ENCODE results near the gene MAP2.
"Not testable (repeated sequence)": the region's sequence is repeated elsewhere in the genome, so short reads cannot be mapped to it uniquely, and the experiment has no call there.

MAP2 gene

GRCh38 chr2:209592106-209592505, 168.3 kb downstream of the MAP2 start:
- Histone ChIP-seq H3K4me3 (ENCODE audit: low read depth, low read length) (no peak overlapping the region), H3K27me3 (replicated peaks) (no peaks in the 10 kb centered on the region), H3K36me3 (replicated peaks) (no peaks in the 10 kb centered on the region), H3K27ac (no peak overlapping the region)
- no peak for DNase-seq
- in situ Hi-C loops (cut with HindIII; ENCODE audit: low pct_ligation_motif_present, low sequenced_read_pairs): no loop called here
- no peak for TF ChIP-seq CTCF (IDR thresholded peaks at IDR 0.05; ENCODE audit: low read depth, low read length, missing control alignments)

- H3K36me3 ChIP-seq (replicated peaks): no peaks in the 10 kb centered on the region
- no peak for TF ChIP-seq CTCF (IDR thresholded peaks at IDR 0.05; ENCODE audit: low read depth, low read length, missing control alignments)
- H3K27ac ChIP-seq: no peak overlapping the region
- no peak overlapping the region for H3K4me3 ChIP-seq (ENCODE audit: low read depth, low read length)
- in situ Hi-C loops (cut with HindIII; ENCODE audit: low pct_ligation_motif_present, low sequenced_read_pairs): no loop called here
- no peak for DNase-seq
- H3K27me3 ChIP-seq (replicated peaks): no peaks in the 10 kb centered on the region
These were observed 170.1 kb downstream of the MAP2 start for GRCh38 chr2:209593930-209594329.

GRCh38 chr2:209596262-209596661, 172.4 kb downstream of the MAP2 start:
- in situ Hi-C loops (cut with HindIII; ENCODE audit: low pct_ligation_motif_present, low sequenced_read_pairs): no loop called here
- Histone ChIP-seq H3K4me3 (ENCODE audit: low read depth, low read length) (no peak overlapping the region), H3K27ac (no peak overlapping the region), H3K36me3 (replicated peaks) (no peaks in the 10 kb centered on the region), H3K27me3 (replicated peaks) (no peaks in the 10 kb centered on the region)
- TF ChIP-seq CTCF (IDR thresholded peaks at IDR 0.05; ENCODE audit: low read depth, low read length, missing control alignments): no peak
- DNase-seq: no peak

GRCh38 chr2:209598227-209598626, 174.4 kb downstream of the MAP2 start:
- in situ Hi-C loops (cut with HindIII; ENCODE audit: low pct_ligation_motif_present, low sequenced_read_pairs); H3K36me3 ChIP-seq (replicated peaks); H3K4me3 ChIP-seq (ENCODE audit: low read depth, low read length); H3K27me3 ChIP-seq (replicated peaks); DNase-seq; H3K27ac ChIP-seq: not testable (repeated sequence)

GRCh38 chr2:209600341-209601171, 176.7 kb downstream of the MAP2 start:
- Histone ChIP-seq H3K27ac (no peak overlapping the region), H3K36me3 (replicated peaks) (no peaks in the 10 kb centered on the region), H3K27me3 (replicated peaks) (no peaks in the 10 kb centered on the region), H3K4me3 (ENCODE audit: low read depth, low read length) (no peak overlapping the region)
- DNase-seq: no peak
- TF ChIP-seq CTCF (IDR thresholded peaks at IDR 0.05; ENCODE audit: low read depth, low read length, missing control alignments): no peak
- in situ Hi-C loops (cut with HindIII; ENCODE audit: low pct_ligation_motif_present, low sequenced_read_pairs): no loop called here

GRCh38 chr2:209601497-209601896, 177.7 kb downstream of the MAP2 start:
- in situ Hi-C loops (cut with HindIII; ENCODE audit: low pct_ligation_motif_present, low sequenced_read_pairs): no loop called here

More at GRCh38 chr2:209601497-209601896, 177.7 kb downstream of the MAP2 start:
- no peak for TF ChIP-seq CTCF (IDR thresholded peaks at IDR 0.05; ENCODE audit: low read depth, low read length, missing control alignments)
- DNase-seq: no peak
- no peak overlapping the region for H3K27ac ChIP-seq
- no peaks in the 10 kb centered on the region for H3K27me3 ChIP-seq (replicated peaks)
- no peak overlapping the region for H3K4me3 ChIP-seq (ENCODE audit: low read depth, low read length)
- H3K36me3 ChIP-seq (replicated peaks): no peaks in the 10 kb centered on the region
